H1 (cell line): ENCODE measurements around the gene CSNK1D. TPM values are rescaled to one million over a fixed set of nuclear protein-coding genes. Genes with fewer than 3 reads are reported as not detected.

Experiments
- CTCF ChIA-PET: fragments of 300-600 bp; sonication (Branson Sonifier 250); formaldehyde crosslinking; loops from one replicate; lab custom pipeline; 2021; ENCODE audit not compliant: partially characterized antibody; lab: Charles Lee
- POLR2A ChIA-PET: fragments of 300-600 bp; sonication (Branson Sonifier 250); formaldehyde crosslinking; loops from one replicate; lab custom pipeline; 2021; ENCODE audit warnings: inconsistent platforms; ENCODE audit not compliant: partially characterized antibody; lab: Charles Lee
- DNase-seq, 2 experiments: peaks; one replicate each; pipeline versions ENCODE4 v3.0.0 to v3.0.0-alpha.2; 2010 to 2022; ENCODE audit warnings: low spot score in 2 of 2, low read depth in 1 of 2, mixed read lengths in 1 of 2
- FAIRE-seq: peaks from 2 replicates; lab custom pipeline; 2011; peaks lifted over from hg19 to GRCh38; lab: Jason Lieb, UNC
- H2AFZ ChIP-seq: 2 replicates; pipeline ENCODE4 v1.8.1; 2012; ENCODE audit warnings: low read length, inconsistent platforms
- H2AK5ac ChIP-seq: 2 replicates; pipeline ENCODE4 v1.6.1; 2013; ENCODE audit warnings: low read depth, low read length
- H2BK120ac ChIP-seq: replicated peaks from 2 replicates; pipeline ENCODE3; 2013; ENCODE audit warnings: low read depth, low read length, inconsistent platforms
- H2BK12ac ChIP-seq: 2 replicates; pipeline ENCODE4 v1.6.1; 2013; ENCODE audit warnings: low read depth, low read length
- H2BK15ac ChIP-seq: 2 replicates; pipeline ENCODE4 v1.6.1; 2013; ENCODE audit warnings: low read length
- H2BK20ac ChIP-seq: 2 replicates; pipeline ENCODE4 v1.6.1; 2013; ENCODE audit warnings: low read length
- H2BK5ac ChIP-seq: 2 replicates; pipeline ENCODE4 v1.6.1; 2013; ENCODE audit warnings: low read depth, low read length
- H3K14ac ChIP-seq: 2 replicates; pipeline ENCODE4 v1.6.1; 2013; ENCODE audit warnings: inconsistent platforms; ENCODE audit not compliant: insufficient read length
- H3K18ac ChIP-seq: 2 replicates; pipeline ENCODE4 v1.6.1; 2013; ENCODE audit warnings: low read length; ENCODE audit errors: extremely low read depth
- H3K23ac ChIP-seq: 2 replicates; pipeline ENCODE4 v1.6.1; 2013; ENCODE audit warnings: inconsistent platforms; ENCODE audit not compliant: insufficient read length
- H3K23me2 ChIP-seq: 2 replicates; pipeline ENCODE4 v1.6.1; 2013; ENCODE audit warnings: low read depth, low read length
- H3K27ac ChIP-seq: 2 replicates; pipeline ENCODE4 v1.6.1; 2011; ENCODE audit warnings: low read depth, low read length, inconsistent platforms
- H3K27me3 ChIP-seq, 4 experiments: replicated peaks in 1 of 4; 1 replicate in 1 of 4; 2 replicates in 3 of 4; pipeline versions ENCODE4 v1.6.1 to v1.8.1; 2011 to 2013; ENCODE audit warnings: low read length in 3 of 4, mild to moderate bottlenecking in 3 of 4, inconsistent platforms in 2 of 4, mixed read lengths in 2 of 4, moderate library complexity in 1 of 4; ENCODE audit not compliant: control insufficient read depth in 3 of 4, insufficient read depth in 3 of 4; ENCODE audit errors: extremely low read depth in 1 of 4
- H3K36me3 ChIP-seq, 4 experiments: 2 replicates each; pipeline versions ENCODE4 v1.6.1 to v1.8.1; 2011 to 2013; ENCODE audit warnings: mild to moderate bottlenecking in 4 of 4, low read length in 3 of 4, moderate library complexity in 2 of 4, control low read depth in 1 of 4, inconsistent platforms in 1 of 4; ENCODE audit not compliant: insufficient read depth in 4 of 4, control insufficient read depth in 2 of 4
- H3K4ac ChIP-seq: replicated peaks from 2 replicates; pipeline ENCODE3; 2013; ENCODE audit warnings: low read length, low read depth, mixed read lengths, inconsistent platforms; ENCODE audit not compliant: insufficient read length
- H3K4me1 ChIP-seq, 4 experiments: replicated peaks in 1 of 4; 1 replicate in 1 of 4; 2 replicates in 3 of 4; pipeline versions ENCODE4 v1.6.1 to v1.8.1; 2011 to 2013; ENCODE audit warnings: low read length in 3 of 4, inconsistent platforms in 2 of 4, mixed read lengths in 1 of 4; ENCODE audit not compliant: insufficient read depth in 4 of 4, control insufficient read depth in 3 of 4
- H3K4me2 ChIP-seq, 2 experiments: 2 replicates each; pipeline versions ENCODE4 v1.6.1 to v1.8.1; 2011 to 2013; ENCODE audit warnings: low read depth in 2 of 2, low read length in 2 of 2, control low read depth in 1 of 2, inconsistent platforms in 1 of 2, mild to moderate bottlenecking in 1 of 2; ENCODE audit not compliant: insufficient read depth in 1 of 2
- H3K4me3 ChIP-seq, 4 experiments: fragments of 200-600, 300-600 bp in 1 of 4; sonication (generic), shearing (Covaris generic), sonication (Bioruptor Twin) in 1 of 4; 2 replicates each; pipeline versions ENCODE4 v1.5.1 to v1.8.1; 2011 to 2016; ENCODE audit warnings: low read length in 4 of 4, low read depth in 3 of 4, control low read depth in 2 of 4, inconsistent platforms in 2 of 4, mild to moderate bottlenecking in 2 of 4, mixed read lengths in 1 of 4, moderate library complexity in 1 of 4; ENCODE audit not compliant: insufficient read depth in 2 of 4; ENCODE audit errors: extremely low read depth in 1 of 4
- H3K56ac ChIP-seq: replicated peaks from 2 replicates; pipeline ENCODE3; 2013; ENCODE audit warnings: low read depth, mild to moderate bottlenecking, mixed read lengths, low read length, inconsistent platforms; ENCODE audit not compliant: insufficient read length
- H3K79me1 ChIP-seq: 2 replicates; pipeline ENCODE4 v1.6.1; 2013; ENCODE audit warnings: low read depth, low read length, control low read depth
- H3K79me2 ChIP-seq, 2 experiments: 2 replicates each; pipeline versions ENCODE4 v1.6.1 to v1.8.1; 2012 to 2013; ENCODE audit warnings: low read length in 2 of 2, mild to moderate bottlenecking in 2 of 2, inconsistent platforms in 1 of 2; ENCODE audit not compliant: insufficient read depth in 2 of 2, control insufficient read depth in 1 of 2
- H3K9ac ChIP-seq, 4 experiments: replicated peaks in 1 of 4; 1 replicate in 1 of 4; 2 replicates in 3 of 4; pipeline versions ENCODE4 v1.6.1 to v1.8.1; 2011 to 2013; ENCODE audit warnings: low read depth in 3 of 4, low read length in 3 of 4, control low read depth in 2 of 4, mild to moderate bottlenecking in 2 of 4, moderate library complexity in 2 of 4, inconsistent platforms in 1 of 4; ENCODE audit errors: extremely low read depth in 1 of 4
- H3K9me3 ChIP-seq, 2 experiments: 2 replicates each; pipeline versions ENCODE4 v1.6.1 to v1.8.1; 2012 to 2013; ENCODE audit warnings: mild to moderate bottlenecking in 2 of 2, moderate library complexity in 2 of 2, control low read depth in 1 of 2, inconsistent platforms in 1 of 2, low read depth in 1 of 2, low read length in 1 of 2, mixed read lengths in 1 of 2; ENCODE audit not compliant: insufficient read depth in 2 of 2
- H4K20me1 ChIP-seq, 2 experiments: replicated peaks in 1 of 2; 2 replicates each; pipeline versions ENCODE3 to v1.8.1; 2011 to 2013; ENCODE audit warnings: inconsistent platforms in 2 of 2, low read length in 2 of 2, mild to moderate bottlenecking in 1 of 2; ENCODE audit not compliant: insufficient read depth in 2 of 2, control insufficient read depth in 1 of 2
- H4K5ac ChIP-seq: 2 replicates; pipeline ENCODE4 v1.6.1; 2013; ENCODE audit warnings: low read length, low read depth, mixed read lengths, inconsistent platforms; ENCODE audit not compliant: insufficient read length
- H4K8ac ChIP-seq: 2 replicates; pipeline ENCODE4 v1.8.0; 2013; ENCODE audit warnings: mild to moderate bottlenecking, moderate library complexity, low read length, inconsistent platforms; ENCODE audit not compliant: insufficient read depth; ENCODE audit errors: extremely low read depth
- H4K91ac ChIP-seq: replicated peaks from 2 replicates; pipeline ENCODE3; 2013; ENCODE audit warnings: low read length, mixed read lengths, inconsistent platforms; ENCODE audit not compliant: insufficient read length
- ASH2L ChIP-seq: fragments of 200-600, 300-600 bp; sonication (generic); IDR thresholded peaks from one replicate; pipeline ENCODE4 v1.7.1; 2017; ENCODE audit warnings: low read length
- BACH1 ChIP-seq: IDR thresholded peaks from 2 replicates; pipeline ENCODE4 v1.6.1; 2012; ENCODE audit warnings: low read length, improper control_type of control experiment
- CBX5 ChIP-seq: fragments of 300-800, 300-1000 bp; sonication (generic); IDR thresholded peaks from 2 replicates; pipeline ENCODE4 v1.7.1; 2016; ENCODE audit warnings: antibody characterized with exemption, low read length, low read depth
- EGR1 ChIP-seq: IDR thresholded peaks from 2 replicates; pipeline ENCODE4 v1.6.1; 2011; ENCODE audit warnings: low read depth, low read length, borderline replicate concordance
- FOSL1 ChIP-seq: IDR thresholded peaks from 2 replicates; pipeline ENCODE4 v1.6.1; 2011; ENCODE audit warnings: mild to moderate bottlenecking, low read depth, low read length, moderate library complexity; ENCODE audit not compliant: insufficient read depth
- GTF2F1 ChIP-seq: IDR thresholded peaks from 2 replicates; pipeline ENCODE4 v1.6.1; 2012; ENCODE audit warnings: low read depth, low read length, improper control_type of control experiment, borderline replicate concordance
- KDM4A ChIP-seq: IDR thresholded peaks from one replicate; pipeline ENCODE4 v1.7.1; 2012; ENCODE audit warnings: low read depth, mild to moderate bottlenecking, moderate library complexity, low read length, inconsistent platforms; ENCODE audit not compliant: severe bottlenecking
- KDM5A ChIP-seq: fragments of 200-600 bp; IDR thresholded peaks from 2 replicates; pipeline ENCODE4 v1.7.1; 2012; ENCODE audit warnings: mild to moderate bottlenecking, low read length, inconsistent platforms, mixed read lengths
- TAF1 ChIP-seq: IDR thresholded peaks from 2 replicates; pipeline ENCODE4 v1.6.1; 2011; ENCODE audit warnings: mild to moderate bottlenecking, low read depth, low read length
- WGBS, 2 experiments: shearing (Covaris generic) in 1 of 2; methylation state at CpG; one replicate each; pipeline versions ENCODE4 v1.1.6 to v1.1.7; 2013 to 2015; ENCODE audit warnings: low lambda C conversion rate in 2 of 2, mixed read lengths in 2 of 2, inconsistent platforms in 1 of 2, low coverage in 1 of 2, missing lambda C conversion rate in 1 of 2; ENCODE audit not compliant: insufficient replicate concordance in 2 of 2, insufficient coverage in 1 of 2, insufficient read length in 1 of 2; ENCODE audit errors: extremely low coverage in 1 of 2, missing lambda C conversion rate in 1 of 2; 5-methylcytosine and 5-hydroxymethylcytosine counted together
- polyA plus RNA-seq, 7 experiments: library from polyadenylated mRNA; depleted of rRNA in 3 of 7; stranded (reverse) in 5 of 7; unstranded in 2 of 7; fragments of >200 nt in 5 of 7; fragments of 200-250 nt in 2 of 7; gene quantifications; 1 replicate in 5 of 7; 2 replicates in 1 of 7; 4 replicates in 1 of 7; pipeline versions ENCODE4 v1.2.1 to v1.2.3, GENCODE V29; 2011 to 2013; ENCODE audit warnings: missing spikeins in 2 of 7, mixed read lengths in 2 of 7
- total RNA-seq: library from RNA; stranded (reverse); fragmentation: NEBNext Ultra II Directional; extraction: Animal tissue kit (Norgen Biotek cat#: 25700); gene quantifications from 2 replicates; pipeline ENCODE4 v1.2.1, GENCODE V29; 2021
- TF ChIP-seq, protein P1 (sequence below): IDR thresholded peaks from 2 replicates; pipeline ENCODE4 v1.6.1; 2011; ENCODE audit warnings: low read depth, mild to moderate bottlenecking, low read length; ENCODE audit not compliant: insufficient read depth
- TF ChIP-seq, protein P2 (sequence below), 3 experiments: IDR thresholded peaks; 1 replicate in 2 of 3; 2 replicates in 1 of 3; pipeline versions ENCODE4 v1.5.1 to v1.6.1; 2011; ENCODE audit warnings: low read length in 3 of 3, mild to moderate bottlenecking in 3 of 3, inconsistent platforms in 2 of 3, low read depth in 1 of 3, moderate library complexity in 1 of 3; ENCODE audit not compliant: insufficient read depth in 1 of 3; ENCODE audit errors: control extremely low read depth in 1 of 3

CSNK1D gene
- total and polyA plus RNA-seq, 2 of the 8 experiments (the other 6 are each of a cell fraction or from before 2014, with no cell fraction given) = 73.5 to 103 TPM

- Histone ChIP-seq H3K14ac (no peak overlapping the region), H3K56ac (no peak overlapping the region), H2BK5ac (no peak overlapping the region), H3K23ac (no peak overlapping the region), H3K27ac (no peak overlapping the region)
- 89% methylated on average over 10 of the region's 10 CpGs; no CpG with 5 or more reads in 1 of the 2 experiments for WGBS, 2 experiments
- no peak for TF ChIP-seq KDM4A
- TF ChIP-seq CBX5 = no peak
- TF ChIP-seq, protein P1, sequence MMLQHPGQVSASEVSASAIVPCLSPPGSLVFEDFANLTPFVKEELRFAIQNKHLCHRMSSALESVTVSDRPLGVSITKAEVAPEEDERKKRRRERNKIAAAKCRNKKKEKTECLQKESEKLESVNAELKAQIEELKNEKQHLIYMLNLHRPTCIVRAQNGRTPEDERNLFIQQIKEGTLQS = no peak
- no peak for TF ChIP-seq ASH2L
- no peak for TF ChIP-seq FOSL1
- TF ChIP-seq, protein P2, sequence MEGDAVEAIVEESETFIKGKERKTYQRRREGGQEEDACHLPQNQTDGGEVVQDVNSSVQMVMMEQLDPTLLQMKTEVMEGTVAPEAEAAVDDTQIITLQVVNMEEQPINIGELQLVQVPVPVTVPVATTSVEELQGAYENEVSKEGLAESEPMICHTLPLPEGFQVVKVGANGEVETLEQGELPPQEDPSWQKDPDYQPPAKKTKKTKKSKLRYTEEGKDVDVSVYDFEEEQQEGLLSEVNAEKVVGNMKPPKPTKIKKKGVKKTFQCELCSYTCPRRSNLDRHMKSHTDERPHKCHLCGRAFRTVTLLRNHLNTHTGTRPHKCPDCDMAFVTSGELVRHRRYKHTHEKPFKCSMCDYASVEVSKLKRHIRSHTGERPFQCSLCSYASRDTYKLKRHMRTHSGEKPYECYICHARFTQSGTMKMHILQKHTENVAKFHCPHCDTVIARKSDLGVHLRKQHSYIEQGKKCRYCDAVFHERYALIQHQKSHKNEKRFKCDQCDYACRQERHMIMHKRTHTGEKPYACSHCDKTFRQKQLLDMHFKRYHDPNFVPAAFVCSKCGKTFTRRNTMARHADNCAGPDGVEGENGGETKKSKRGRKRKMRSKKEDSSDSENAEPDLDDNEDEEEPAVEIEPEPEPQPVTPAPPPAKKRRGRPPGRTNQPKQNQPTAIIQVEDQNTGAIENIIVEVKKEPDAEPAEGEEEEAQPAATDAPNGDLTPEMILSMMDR (IDR thresholded peaks at IDR 0.05; ENCODE audit: control extremely low read depth in 1 of 3, insufficient read depth in 1 of 3, low read depth in 1 of 3, low read length in 3 of 3) = no peak
- no peak for TF ChIP-seq BACH1
- TF ChIP-seq TAF1 = no peak
- TF ChIP-seq GTF2F1 = no peak
- no peak for TF ChIP-seq KDM5A
- TF ChIP-seq EGR1 = no peak
- TF ChIP-seq, all 59 proteins: peak for 0
- no peak overlapping the region for H4K5ac ChIP-seq
- H3K4me2 ChIP-seq = no peak overlapping the region
- ChIA-PET POLR2A (no interaction called here), CTCF (interaction anchor here (1.2 to 1.5 kb wide), 2 partner anchors 9 to 172 kb away, joined by 4 read pairs; no protein-coding TSS in a partner anchor)
- H2AK5ac ChIP-seq = no peak overlapping the region
- no peak overlapping the region for H2BK120ac ChIP-seq
- no peak overlapping the region for H3K4me3 ChIP-seq
- no peaks in the 10 kb centered on the region; the same call in 1 of the 2 replicates for H3K79me1 ChIP-seq
- FAIRE-seq (no peak), DNase-seq (no peak)
- H4K91ac ChIP-seq = no peak overlapping the region
- no peak overlapping the region for H2BK15ac ChIP-seq
- no peak overlapping the region for H2BK12ac ChIP-seq
- H2AFZ ChIP-seq = no peak overlapping the region
- no peaks in the 10 kb centered on the region for H3K79me2 ChIP-seq
- no peak overlapping the region for H3K9ac ChIP-seq
- H3K23me2 ChIP-seq = no peaks in the 10 kb centered on the region
- no peaks in the 10 kb centered on the region for H3K27me3 ChIP-seq
- no peak overlapping the region for H3K4ac ChIP-seq
- H2BK20ac ChIP-seq = no peak overlapping the region
- H3K18ac ChIP-seq = no peak overlapping the region
- H4K20me1 ChIP-seq = peaks cover 3 to 11% of the 10 kb centered on the region in 2 experiments
- H3K36me3 ChIP-seq = peaks cover 0 to 2% (median 0%) of the 10 kb centered on the region in 4 experiments; a peak in 2 of 8 replicates
- no peak overlapping the region for H4K8ac ChIP-seq
- H3K9me3 ChIP-seq = no peaks in the 10 kb centered on the region
- H3K4me1 ChIP-seq = peaks cover 0 to 2% (median 2%) of the 10 kb centered on the region in 4 experiments; a peak in 3 of 7 replicates
Measured at GRCh38 chr17:82202981-82203380, 70.5 kb downstream of the CSNK1D start.
